Caco-2 (cell line): ENCODE measurements around the gene PRR12. TPM values are rescaled to one million over a fixed set of nuclear protein-coding genes. Genes with fewer than 3 reads are reported as not detected.

Experiments used
- BruUV-seq: library from RNA; stranded (reverse); fragments of 400-500 nt; replicated peaks from 2 replicates; lab custom pipeline; 2021; lab: Mats Ljungman, UMichigan
- CTCF ChIA-PET: fragments of 300-600 bp; sonication (Branson Sonifier 250); formaldehyde crosslinking; loops from one replicate; lab custom pipeline; 2022; ENCODE audit warnings: antibody characterized with exemption; lab: Charles Lee
- POLR2A ChIA-PET: fragments of 300-600 bp; sonication (Branson Sonifier 250); formaldehyde crosslinking; loops from one replicate; lab custom pipeline; 2022; ENCODE audit warnings: antibody characterized with exemption; lab: Charles Lee
- DNase-seq, 2 experiments: peaks; one replicate each; pipeline versions ENCODE4 v3.0.0 to v3.0.0-alpha.2; 2020 to 2022
- H3K27me3 ChIP-seq: replicated peaks from 2 replicates; pipeline ENCODE4 v1.6.0; 2011; ENCODE audit warnings: low read length; ENCODE audit not compliant: control insufficient read depth, insufficient read depth
- H3K36me3 ChIP-seq: 2 replicates; pipeline ENCODE4 v1.5.1; 2011; ENCODE audit warnings: low read length; ENCODE audit not compliant: control insufficient read depth, insufficient read depth
- H3K4me1 ChIP-seq: fragments of 250-450 bp; sonication (Bioruptor Pico); 2 replicates; pipeline ENCODE4 v1.5.1; 2020; ENCODE audit warnings: mild to moderate bottlenecking
- H3K4me3 ChIP-seq: 2 replicates; pipeline ENCODE4 v1.5.1; 2011; ENCODE audit warnings: low read depth, mild to moderate bottlenecking, control low read depth, low read length
- H3K9me3 ChIP-seq: fragments of 250-450 bp; sonication (Bioruptor Pico); 2 replicates; pipeline ENCODE4 v1.5.1; 2020; ENCODE audit warnings: mild to moderate bottlenecking, moderate library complexity
- H3K27ac Mint-ChIP-seq: one replicate; pipeline ENCODE4 v1.8.0; 2022; ENCODE audit warnings: mixed read lengths; ENCODE audit not compliant: unreplicated experiment
- H3K27me3 Mint-ChIP-seq: one replicate; pipeline ENCODE4 v1.8.0; 2022; ENCODE audit warnings: mixed read lengths; ENCODE audit not compliant: insufficient read depth, unreplicated experiment
- H3K36me3 Mint-ChIP-seq: one replicate; pipeline ENCODE4 v1.8.0; 2022; ENCODE audit warnings: mild to moderate bottlenecking, mixed read lengths; ENCODE audit not compliant: insufficient read depth, unreplicated experiment
- H3K4me1 Mint-ChIP-seq: one replicate; pipeline ENCODE4 v1.8.0; 2022; ENCODE audit warnings: low read depth, mixed read lengths; ENCODE audit not compliant: unreplicated experiment
- H3K4me3 Mint-ChIP-seq: one replicate; pipeline ENCODE4 v1.8.0; 2022; ENCODE audit warnings: mild to moderate bottlenecking, moderate library complexity, mixed read lengths; ENCODE audit not compliant: unreplicated experiment
- H3K9me3 Mint-ChIP-seq: one replicate; pipeline ENCODE4 v1.8.0; 2022; ENCODE audit warnings: mixed read lengths; ENCODE audit not compliant: unreplicated experiment
- CTCF ChIP-seq, 2 experiments: fragments of 200-600 bp in 1 of 2; IDR thresholded peaks; 1 replicate in 1 of 2; 2 replicates in 1 of 2; pipeline versions ENCODE4 v1.5.1 to v1.8.0; 2011 to 2022; ENCODE audit warnings: antibody characterized with exemption in 1 of 2, control low read depth in 1 of 2, inconsistent platforms in 1 of 2, low read depth in 1 of 2, low read length in 1 of 2, mild to moderate bottlenecking in 1 of 2, moderate library complexity in 1 of 2; ENCODE audit not compliant: insufficient read depth in 1 of 2, severe bottlenecking in 1 of 2, unreplicated experiment in 1 of 2
- intact Hi-C: fragments of 100-400 bp; cut with micrococcal nuclease; formaldehyde crosslinking; loops from one replicate; pipeline ENCODE4 v1.10.0; 2022; ENCODE audit not compliant: unreplicated experiment
- total RNA-seq: library from RNA; stranded (reverse); gene quantifications from 2 replicates; pipeline ENCODE4 v1.2.3, GENCODE V29; 2022

PRR12 gene
- total RNA-seq, 1 experiment from 2014 or later = 38.8 TPM

DNA sequence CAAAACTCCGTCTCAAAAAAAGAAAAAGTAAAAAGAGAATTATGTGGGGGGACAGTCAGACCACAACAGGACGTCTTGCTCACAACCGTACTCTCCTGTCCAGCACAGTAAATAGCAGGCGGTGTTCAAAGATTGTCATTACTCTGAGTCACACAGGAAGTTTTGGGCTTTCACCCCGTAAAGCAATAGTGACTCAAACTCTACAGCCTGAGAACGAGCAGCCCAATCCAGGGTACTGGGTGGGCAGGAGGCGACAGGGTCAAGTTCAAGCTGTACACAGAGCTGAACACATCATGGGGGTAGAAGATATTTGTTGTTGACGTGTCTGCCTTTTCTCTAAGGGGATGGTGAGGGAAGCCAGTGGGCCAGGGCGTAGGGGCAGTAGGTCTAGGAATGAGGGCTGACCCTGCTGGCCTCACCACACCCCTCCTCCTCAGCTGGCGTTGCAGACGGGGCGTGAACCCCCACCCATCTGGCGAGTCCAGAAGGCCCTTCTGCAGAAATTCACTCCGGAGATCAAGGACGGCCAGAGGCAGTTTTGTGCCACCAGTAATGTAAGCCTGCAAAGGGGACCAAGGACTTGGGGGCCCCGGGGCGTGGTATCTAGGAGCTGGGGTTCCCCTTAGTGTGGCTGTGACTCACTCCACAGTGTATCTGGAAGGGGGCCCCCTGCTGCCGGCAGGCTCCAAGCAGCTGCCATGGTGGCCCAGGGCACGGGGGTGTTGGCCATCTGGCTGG, 23.3 kb downstream of the PRR12 start:
- Mint-ChIP-seq H3K9me3 (no peaks in the 10 kb centered on the region), H3K27me3 (no peaks in the 10 kb centered on the region), H3K4me3 (no peak overlapping the region), H3K27ac (no peak overlapping the region), H3K4me1 (no peaks in the 10 kb centered on the region), H3K36me3 (peaks cover 83% of the 10 kb centered on the region)
- BruUV-seq = no TSS peak
- H3K4me3 ChIP-seq = no peak overlapping the region
- H3K4me1 ChIP-seq = no peaks in the 10 kb centered on the region
- peaks cover 10% of the 10 kb centered on the region for H3K36me3 ChIP-seq
- intact Hi-C loops = no loop called here
- POLR2A ChIA-PET = no interaction called here
- no peak for DNase-seq
- H3K27me3 ChIP-seq = no peaks in the 10 kb centered on the region
- H3K9me3 ChIP-seq = no peaks in the 10 kb centered on the region
- TF ChIP-seq CTCF (IDR thresholded peaks at IDR 0.05; ENCODE audit: insufficient read depth in 1 of 2, low read depth in 1 of 2, low read length in 1 of 2, severe bottlenecking in 1 of 2, unreplicated experiment in 1 of 2) = no peak
- CTCF ChIA-PET = no interaction called here

DNA sequence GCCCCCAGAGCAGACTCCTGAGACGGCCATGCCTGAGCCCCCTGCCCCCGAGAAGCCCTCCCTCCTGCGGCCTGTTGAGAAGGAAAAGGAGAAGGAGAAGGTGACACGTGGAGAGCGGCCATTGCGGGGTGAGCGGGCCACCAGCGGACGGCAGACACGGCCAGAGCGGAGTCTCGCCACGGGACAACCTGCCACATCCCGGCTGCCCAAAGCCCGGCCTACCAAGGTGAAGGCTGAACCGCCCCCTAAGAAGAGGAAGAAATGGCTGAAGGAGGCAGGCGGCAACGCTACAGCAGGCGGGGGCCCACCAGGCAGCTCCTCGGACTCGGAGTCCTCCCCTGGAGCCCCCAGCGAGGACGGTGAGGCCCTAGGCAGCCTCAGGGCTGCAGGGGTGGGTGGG, 24.9 kb downstream of the PRR12 start:
- no peak overlapping the region for H3K4me3 Mint-ChIP-seq
- H3K9me3 Mint-ChIP-seq = no peaks in the 10 kb centered on the region
- TF ChIP-seq CTCF (IDR thresholded peaks at IDR 0.05; ENCODE audit: insufficient read depth in 1 of 2, low read depth in 1 of 2, low read length in 1 of 2, severe bottlenecking in 1 of 2, unreplicated experiment in 1 of 2) = no peak
- H3K36me3 Mint-ChIP-seq = peaks cover 80% of the 10 kb centered on the region
- Histone ChIP-seq H3K4me1 (no peaks in the 10 kb centered on the region), H3K36me3 (peaks cover 8% of the 10 kb centered on the region), H3K4me3 (no peak overlapping the region), H3K9me3 (no peaks in the 10 kb centered on the region), H3K27me3 (no peaks in the 10 kb centered on the region)
- BruUV-seq = no TSS peak
- no peaks in the 10 kb centered on the region for H3K4me1 Mint-ChIP-seq
- intact Hi-C loops = no loop called here
- no peak for DNase-seq
- ChIA-PET CTCF (no interaction called here), POLR2A (no interaction called here)
- no peak overlapping the region for H3K27ac Mint-ChIP-seq
- H3K27me3 Mint-ChIP-seq = no peaks in the 10 kb centered on the region

DNA sequence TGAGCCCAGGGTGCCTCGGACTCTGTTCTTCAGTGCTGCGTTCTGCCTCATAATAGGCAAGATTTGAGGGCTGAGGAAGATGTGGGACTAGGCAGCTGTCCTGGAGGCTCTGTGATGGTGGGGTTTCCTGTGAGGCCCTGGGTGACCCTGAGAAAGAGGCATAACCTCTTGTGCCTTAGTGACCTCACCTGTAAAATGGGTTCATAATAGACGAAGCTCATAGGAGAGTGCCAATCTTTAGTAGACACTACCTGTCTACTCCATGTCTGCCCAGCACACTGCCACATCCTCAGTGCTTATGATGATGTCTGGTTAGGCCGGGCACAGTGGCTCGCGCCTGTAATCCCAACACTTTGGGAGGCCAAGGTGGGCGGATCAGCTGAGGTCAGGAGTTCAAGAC, 25.6 kb downstream of the PRR12 start:
- DNase-seq = no peak
- no peaks in the 10 kb centered on the region for H3K9me3 Mint-ChIP-seq
- H3K4me3 ChIP-seq = no peak overlapping the region
- BruUV-seq = no TSS peak
- H3K36me3 ChIP-seq = peaks cover 8% of the 10 kb centered on the region
- no peaks in the 10 kb centered on the region for H3K27me3 Mint-ChIP-seq
- H3K36me3 Mint-ChIP-seq = peaks cover 77% of the 10 kb centered on the region
- H3K4me3 Mint-ChIP-seq = no peak overlapping the region
- no peaks in the 10 kb centered on the region for H3K9me3 ChIP-seq
- no peaks in the 10 kb centered on the region for H3K4me1 ChIP-seq
- ChIA-PET POLR2A (no interaction called here), CTCF (no interaction called here)
- no peaks in the 10 kb centered on the region for H3K27me3 ChIP-seq
- H3K4me1 Mint-ChIP-seq = no peaks in the 10 kb centered on the region
- H3K27ac Mint-ChIP-seq = no peak overlapping the region
- no peak for TF ChIP-seq CTCF (IDR thresholded peaks at IDR 0.05; ENCODE audit: insufficient read depth in 1 of 2, low read depth in 1 of 2, low read length in 1 of 2, severe bottlenecking in 1 of 2, unreplicated experiment in 1 of 2)
- intact Hi-C loops = no loop called here
